ENCODE measurements around the gene PABPC1L.
A peak's percentile ranks its signal among the peaks of the same experiment; 100 is the strongest.

PABPC1L gene

DNA sequence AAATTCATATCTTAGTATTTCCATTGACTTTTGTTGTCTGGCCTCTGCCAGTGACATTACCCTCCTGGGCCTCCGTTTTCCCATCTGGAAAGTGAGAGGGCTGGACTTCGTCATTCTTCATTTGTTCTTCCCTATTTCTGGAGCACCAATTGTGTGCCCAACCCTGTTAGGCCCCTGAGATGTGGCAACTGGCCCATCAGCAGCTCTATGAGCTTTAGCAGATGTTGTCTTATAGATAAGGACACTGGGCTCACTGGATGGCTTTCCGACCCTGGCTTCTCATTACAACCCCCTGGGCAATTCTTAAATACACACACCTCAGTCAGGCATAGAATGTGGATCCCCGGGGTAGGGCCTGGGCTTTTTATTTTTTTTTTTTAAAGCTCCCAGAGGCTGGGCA is 14.7 kb downstream of the PABPC1L start:
- WGBS (ENCODE audit: extremely low coverage, insufficient coverage, insufficient read length) = no CpG with 5 or more reads among the region's 4 CpGs

DNA sequence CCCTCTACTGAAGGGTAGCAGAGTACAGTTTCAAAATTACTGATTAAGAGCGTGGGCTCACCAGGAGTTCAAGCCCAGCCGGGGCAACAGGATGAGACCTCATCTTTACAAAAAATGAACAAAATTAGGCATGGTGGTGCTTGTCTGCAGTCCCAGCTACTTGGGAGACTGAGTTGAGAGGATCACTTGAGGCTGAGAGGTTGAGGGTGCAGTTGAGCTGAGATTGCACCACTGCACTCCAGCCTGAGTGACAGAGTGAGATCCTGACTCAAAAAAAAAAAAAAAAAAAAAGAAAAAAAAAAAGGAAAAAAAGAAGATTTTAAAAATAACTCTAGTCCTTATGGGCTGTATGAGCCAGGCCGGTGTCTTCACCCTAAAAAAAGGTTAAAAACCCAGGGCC is 18.7 kb downstream of the PABPC1L start:
- H3K18ac ChIP-seq (ENCODE audit: low read length) = no peak overlapping the region
- H3K9ac ChIP-seq (ENCODE audit: low read length) = no peak overlapping the region
- no peak overlapping the region for H4K12ac ChIP-seq (ENCODE audit: low read depth, low read length)
- DNase-seq = no peak
- no peak overlapping the region for H3K4ac ChIP-seq (ENCODE audit: low read depth, low read length)
- no peaks in the 10 kb centered on the region for H3K9me3 ChIP-seq (ENCODE audit: insufficient read depth, low read depth, low read length)
- H3K36me3 ChIP-seq (ENCODE audit: control insufficient read depth in 1 of 2, insufficient read depth in 2 of 2, low read length in 2 of 2) = peaks cover 25 to 37% of the 10 kb centered on the region in 2 experiments
- no peak overlapping the region for H3K23ac ChIP-seq (ENCODE audit: low read length)
- H3K4me2 ChIP-seq (ENCODE audit: low read length) = no peak overlapping the region
- no peak overlapping the region for H2BK5ac ChIP-seq (ENCODE audit: low read depth, low read length, poor library complexity)
- no peak overlapping the region for H2AFZ ChIP-seq (ENCODE audit: insufficient read depth, low read length, poor library complexity)
- H2AK5ac ChIP-seq (ENCODE audit: low read length) = no peak overlapping the region
- no peak overlapping the region for H4K91ac ChIP-seq (ENCODE audit: low read depth, low read length)
- peak overlapping the region; percentile 36 for H3K4me3 ChIP-seq (ENCODE audit: low read depth, low read length)
- H3K4me1 ChIP-seq (ENCODE audit: control insufficient read depth in 1 of 2, insufficient read depth in 2 of 2, low read length in 2 of 2) = no peaks in the 10 kb centered on the region
- no peaks in the 10 kb centered on the region for H3K79me1 ChIP-seq (ENCODE audit: low read length)
- H2BK12ac ChIP-seq (ENCODE audit: low read length) = no peak overlapping the region
- H3K79me2 ChIP-seq (ENCODE audit: control insufficient read depth, insufficient read depth, low read length, poor library complexity) = no peaks in the 10 kb centered on the region
- WGBS (ENCODE audit: extremely low coverage, insufficient coverage, insufficient read length) = no CpG with 5 or more reads among the region's 3 CpGs
- H3K27ac ChIP-seq (ENCODE audit: low read depth, low read length) = no peak overlapping the region
- H2BK120ac ChIP-seq (ENCODE audit: insufficient read depth, low read length, poor library complexity) = no peak overlapping the region
- H3K27me3 ChIP-seq (ENCODE audit: insufficient read depth, low read length) = no peaks in the 10 kb centered on the region
- H4K8ac ChIP-seq (ENCODE audit: low read depth, low read length) = no peak overlapping the region
- no peak overlapping the region for H3K14ac ChIP-seq (ENCODE audit: low read length)

More for the DNA sequence above, 14.7 kb downstream of the PABPC1L start:
- Histone ChIP-seq H2AFZ (ENCODE audit: insufficient read depth, low read length, poor library complexity) (no peak overlapping the region), H2AK5ac (ENCODE audit: low read length) (no peak overlapping the region), H2BK120ac (ENCODE audit: insufficient read depth, low read length, poor library complexity) (no peak overlapping the region), H3K79me2 (ENCODE audit: control insufficient read depth, insufficient read depth, low read length, poor library complexity) (no peaks in the 10 kb centered on the region), H3K4ac (ENCODE audit: low read depth, low read length) (no peak overlapping the region), H3K14ac (ENCODE audit: low read length) (no peak overlapping the region), H3K4me3 (ENCODE audit: low read depth, low read length) (no peak overlapping the region), H3K4me2 (ENCODE audit: low read length) (no peak overlapping the region), H3K9me3 (ENCODE audit: insufficient read depth, low read depth, low read length) (no peaks in the 10 kb centered on the region), H2BK5ac (ENCODE audit: low read depth, low read length, poor library complexity) (no peak overlapping the region), H3K23ac (ENCODE audit: low read length) (no peak overlapping the region), H4K8ac (ENCODE audit: low read depth, low read length) (no peak overlapping the region), H3K36me3 (ENCODE audit: control insufficient read depth in 1 of 2, insufficient read depth in 2 of 2, low read length in 2 of 2) (peaks cover 14 to 27% of the 10 kb centered on the region in 2 experiments), H3K9ac (ENCODE audit: low read length) (peak overlapping the region; percentile 48), H3K79me1 (ENCODE audit: low read length) (no peaks in the 10 kb centered on the region), H4K12ac (ENCODE audit: low read depth, low read length) (no peak overlapping the region), H3K4me1 (ENCODE audit: control insufficient read depth in 1 of 2, insufficient read depth in 2 of 2, low read length in 2 of 2) (no peaks in the 10 kb centered on the region), H3K27me3 (ENCODE audit: insufficient read depth, low read length) (no peaks in the 10 kb centered on the region), H3K27ac (ENCODE audit: low read depth, low read length) (no peak overlapping the region), H4K91ac (ENCODE audit: low read depth, low read length) (no peak overlapping the region), H3K18ac (ENCODE audit: low read length) (no peak overlapping the region), H2BK12ac (ENCODE audit: low read length) (no peak overlapping the region)
- DNase-seq = no peak

DNA sequence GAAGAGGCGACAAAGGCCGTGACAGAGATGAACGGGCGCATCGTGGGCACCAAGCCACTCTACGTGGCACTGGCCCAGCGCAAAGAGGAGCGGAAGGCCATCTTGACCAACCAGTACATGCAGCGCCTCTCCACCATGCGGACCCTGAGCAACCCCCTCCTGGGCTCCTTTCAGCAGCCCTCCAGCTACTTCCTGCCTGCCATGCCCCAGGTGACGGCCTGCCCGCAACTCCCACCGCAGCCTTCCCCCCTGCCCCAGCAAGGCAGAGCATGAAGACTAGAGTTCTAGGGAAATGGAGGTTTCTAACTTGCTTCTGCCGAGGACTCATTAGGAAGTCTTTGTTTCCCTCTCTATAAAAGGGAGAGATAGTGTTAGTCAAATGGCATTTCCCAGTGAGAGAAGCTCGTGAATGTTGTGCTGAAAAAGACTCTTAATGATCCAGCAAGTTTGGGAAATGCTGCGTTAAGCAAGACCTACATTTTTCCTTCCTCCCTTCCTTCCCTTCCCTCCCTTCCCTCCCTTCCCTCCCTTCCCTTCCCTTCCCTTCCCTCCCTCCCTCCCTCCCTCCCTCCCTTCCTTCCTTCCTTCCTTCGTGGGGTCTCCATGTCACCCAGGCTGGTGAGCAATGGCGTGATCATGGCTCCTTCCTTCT is 20.8 kb downstream of the PABPC1L start:
- H3K79me1 ChIP-seq (ENCODE audit: low read length) = no peaks in the 10 kb centered on the region
- no peak overlapping the region for H2BK120ac ChIP-seq (ENCODE audit: insufficient read depth, low read length, poor library complexity)
- H3K9me3 ChIP-seq (ENCODE audit: insufficient read depth, low read depth, low read length) = no peaks in the 10 kb centered on the region
- no peak overlapping the region for H2AK5ac ChIP-seq (ENCODE audit: low read length)
- no peak overlapping the region for H3K23ac ChIP-seq (ENCODE audit: low read length)
- no peak overlapping the region for H2BK12ac ChIP-seq (ENCODE audit: low read length)
- H4K8ac ChIP-seq (ENCODE audit: low read depth, low read length) = no peak overlapping the region
- H3K36me3 ChIP-seq (ENCODE audit: control insufficient read depth in 1 of 2, insufficient read depth in 2 of 2, low read length in 2 of 2) = peaks cover 24 to 31% of the 10 kb centered on the region in 2 experiments
- H3K14ac ChIP-seq (ENCODE audit: low read length) = no peak overlapping the region
- no peaks in the 10 kb centered on the region for H3K27me3 ChIP-seq (ENCODE audit: insufficient read depth, low read length)
- H2AFZ ChIP-seq (ENCODE audit: insufficient read depth, low read length, poor library complexity) = no peak overlapping the region
- no peak overlapping the region for H3K4me3 ChIP-seq (ENCODE audit: low read depth, low read length)
- H3K4ac ChIP-seq (ENCODE audit: low read depth, low read length) = no peak overlapping the region
- DNase-seq = no peak
- no peaks in the 10 kb centered on the region for H3K4me1 ChIP-seq (ENCODE audit: control insufficient read depth in 1 of 2, insufficient read depth in 2 of 2, low read length in 2 of 2)
- H2BK5ac ChIP-seq (ENCODE audit: low read depth, low read length, poor library complexity) = no peak overlapping the region
- no peak overlapping the region for H4K91ac ChIP-seq (ENCODE audit: low read depth, low read length)
- no peak overlapping the region for H3K4me2 ChIP-seq (ENCODE audit: low read length)
- no peak overlapping the region for H4K12ac ChIP-seq (ENCODE audit: low read depth, low read length)
- H3K27ac ChIP-seq (ENCODE audit: low read depth, low read length) = no peak overlapping the region
- no peak overlapping the region for H3K9ac ChIP-seq (ENCODE audit: low read length)
- WGBS (ENCODE audit: extremely low coverage, insufficient coverage, insufficient read length) = no CpG with 5 or more reads among the region's 18 CpGs
- no peak overlapping the region for H3K18ac ChIP-seq (ENCODE audit: low read length)
- H3K79me2 ChIP-seq (ENCODE audit: control insufficient read depth, insufficient read depth, low read length, poor library complexity) = no peaks in the 10 kb centered on the region

DNA sequence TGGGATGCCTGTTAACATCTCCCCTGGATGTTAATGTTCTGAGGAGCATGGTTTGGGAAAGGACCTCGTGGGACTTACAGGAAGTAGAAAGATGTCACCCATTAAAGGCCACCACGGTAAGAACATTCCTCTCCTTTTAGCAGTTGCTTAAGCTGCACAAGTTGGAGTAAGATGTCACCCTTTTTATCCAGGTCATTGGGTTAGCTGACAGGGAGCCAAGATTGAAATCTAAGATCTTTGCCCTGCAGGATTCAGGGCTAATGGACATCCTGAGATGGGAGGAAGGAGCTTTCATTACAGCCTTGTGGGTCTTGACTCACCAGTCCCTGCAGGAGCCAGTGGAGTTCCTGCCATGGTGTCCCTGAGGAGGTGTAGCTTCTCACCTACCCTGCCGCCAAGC is 22.1 kb downstream of the PABPC1L start:
- Histone ChIP-seq H3K4me3 (ENCODE audit: low read depth, low read length) (no peak overlapping the region), H4K91ac (ENCODE audit: low read depth, low read length) (no peak overlapping the region), H2BK120ac (ENCODE audit: insufficient read depth, low read length, poor library complexity) (no peak overlapping the region), H3K4ac (ENCODE audit: low read depth, low read length) (no peak overlapping the region), H2AFZ (ENCODE audit: insufficient read depth, low read length, poor library complexity) (no peak overlapping the region), H3K23ac (ENCODE audit: low read length) (no peak overlapping the region), H3K27me3 (ENCODE audit: insufficient read depth, low read length) (no peaks in the 10 kb centered on the region), H3K14ac (ENCODE audit: low read length) (no peak overlapping the region), H3K9ac (ENCODE audit: low read length) (no peak overlapping the region), H4K12ac (ENCODE audit: low read depth, low read length) (no peak overlapping the region), H3K79me2 (ENCODE audit: control insufficient read depth, insufficient read depth, low read length, poor library complexity) (no peaks in the 10 kb centered on the region), H3K4me2 (ENCODE audit: low read length) (no peak overlapping the region), H3K79me1 (ENCODE audit: low read length) (no peaks in the 10 kb centered on the region), H3K27ac (ENCODE audit: low read depth, low read length) (no peak overlapping the region), H4K8ac (ENCODE audit: low read depth, low read length) (no peak overlapping the region), H2BK12ac (ENCODE audit: low read length) (no peak overlapping the region), H3K36me3 (ENCODE audit: control insufficient read depth in 1 of 2, insufficient read depth in 2 of 2, low read length in 2 of 2) (peaks cover 31 to 37% of the 10 kb centered on the region in 2 experiments), H2BK5ac (ENCODE audit: low read depth, low read length, poor library complexity) (no peak overlapping the region), H2AK5ac (ENCODE audit: low read length) (no peak overlapping the region), H3K18ac (ENCODE audit: low read length) (no peak overlapping the region), H3K4me1 (ENCODE audit: control insufficient read depth in 1 of 2, insufficient read depth in 2 of 2, low read length in 2 of 2) (no peaks in the 10 kb centered on the region), H3K9me3 (ENCODE audit: insufficient read depth, low read depth, low read length) (no peaks in the 10 kb centered on the region)
- no peak for DNase-seq
- no CpG with 5 or more reads among the region's 3 CpGs for WGBS (ENCODE audit: extremely low coverage, insufficient coverage, insufficient read length)

Measured in trophoblast cell (in vitro differentiated cells and primary cell).